GM12864 (cell line): ENCODE data around the gene TBC1D7.

Experiments
- DNase-seq: peaks from one replicate; pipeline ENCODE4 v3.0.0-alpha.2; 2011; ENCODE audit warnings: low read depth
- H3K4me3 ChIP-seq: 2 replicates; pipeline ENCODE4 v1.5.1; 2011; ENCODE audit warnings: mild to moderate bottlenecking, low read depth, low read length, control low read depth
- CTCF ChIP-seq: IDR thresholded peaks from 2 replicates; pipeline ENCODE4 v1.5.1; 2011; ENCODE audit warnings: low read depth, mild to moderate bottlenecking, moderate library complexity, low read length, control low read depth, inconsistent platforms; ENCODE audit errors: missing control alignments

Gene TBC1D7

GRCh38 chr6:13273931-13274706 is 54.2 kb downstream of the TBC1D7 start:
- H3K4me3 ChIP-seq = peak overlapping the region; percentile 76
- no peak for TF ChIP-seq CTCF
- DNase-seq = peak; percentile 86

- peak overlapping the region; percentile 76 for H3K4me3 ChIP-seq
- DNase-seq = no peak
- no peak for TF ChIP-seq CTCF
Observed at GRCh38 chr6:13273202-13273930, 55.0 kb downstream of the TBC1D7 start.

GRCh38 chr6:13272131-13273046 is 55.9 kb downstream of the TBC1D7 start:
- peak overlapping the region; percentile 76 for H3K4me3 ChIP-seq
- TF ChIP-seq CTCF = no peak
- peak; percentile 70 for DNase-seq

GRCh38 chr6:13268913-13269518 is 59.3 kb downstream of the TBC1D7 start:
- no peak overlapping the region for H3K4me3 ChIP-seq
- no peak for TF ChIP-seq CTCF
- no peak for DNase-seq

- H3K4me3 ChIP-seq = no peak overlapping the region
- DNase-seq = no peak
- TF ChIP-seq CTCF = no peak
Observed at GRCh38 chr6:13267142-13267651, 61.1 kb downstream of the TBC1D7 start.

DNA sequence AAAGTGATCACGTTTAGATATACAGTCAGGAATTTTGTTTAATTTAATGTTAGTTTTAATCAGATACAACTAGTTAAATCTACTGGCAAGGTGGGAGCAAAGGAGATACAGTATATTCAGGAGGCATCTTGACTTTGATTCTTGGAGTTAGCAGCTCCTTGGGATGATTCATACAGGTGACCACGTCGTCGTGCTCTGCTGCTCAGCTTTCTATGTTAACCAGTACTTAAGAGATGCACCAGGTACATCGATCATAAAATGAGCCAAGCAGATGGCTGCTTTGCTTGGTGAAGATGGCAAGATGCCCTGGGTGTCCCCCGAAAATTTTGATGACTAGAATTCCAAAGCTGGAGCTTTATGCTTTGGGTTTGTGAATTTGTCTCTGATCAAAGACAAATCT is 64.7 kb downstream of the TBC1D7 start:
- TF ChIP-seq CTCF = no peak
- no peak for DNase-seq
- H3K4me3 ChIP-seq = no peak overlapping the region
